ENCODE measurements around the gene ANKRD44. TPM values are rescaled to one million over a fixed set of nuclear protein-coding genes. Genes with fewer than 3 reads are reported as not detected.
A peak's percentile ranks its signal among the peaks of the same experiment; 100 is the strongest.

ANKRD44 gene
- total RNA-seq, 1 experiment from 2014 or later, result 2.4 TPM

GRCh38 chr2:197215748-197216360 lies 94.7 kb downstream of the ANKRD44 start:
- CTCF ChIA-PET, result no interaction called here
- Histone ChIP-seq H3K9me2 (replicated peaks; ENCODE audit: low read length) (no peaks in the 10 kb centered on the region), H3K27ac (ENCODE audit: low read length) (no peak overlapping the region), H3K4me1 (ENCODE audit: insufficient read depth, low read length) (peaks cover 9% of the 10 kb centered on the region), H3F3A (ENCODE audit: low read length, unreplicated experiment) (no peaks in the 10 kb centered on the region), H3K9ac (ENCODE audit: low read length) (no peak overlapping the region), H4K20me1 (ENCODE audit: low read length) (no peaks in the 10 kb centered on the region), H3K36me3 (ENCODE audit: low read depth, low read length) (no peaks in the 10 kb centered on the region), H3K4me2 (ENCODE audit: low read length) (no peak overlapping the region), H2AFZ (ENCODE audit: low read length) (no peak overlapping the region), H3K4me3 (ENCODE audit: low read length) (no peak overlapping the region), H3K27me3 (ENCODE audit: low read length) (no peaks in the 10 kb centered on the region), H3K79me2 (ENCODE audit: low read length) (no peaks in the 10 kb centered on the region), H3K9me3 (ENCODE audit: low read length) (no peaks in the 10 kb centered on the region)
- ATAC-seq, result peak; percentile 55; the same call in 1 of the 2 replicates
- POLR2A ChIA-PET (ENCODE audit: unreplicated experiment), result no interaction called here
- peak; percentile 45 for DNase-seq
- no TSS peak for BruUV-seq (replicated peaks)
- TF ChIP-seq EZH2phosphoT487 (IDR thresholded peaks at IDR 0.05; ENCODE audit: borderline replicate concordance, low read length) (no peak), CTCF (conservative IDR thresholded peaks at IDR 0.05; ENCODE audit: low read depth, low read length) (no peak), EZH2 (IDR thresholded peaks at IDR 0.05; ENCODE audit: low read length, unreplicated experiment) (no peak)
- intact Hi-C loops (cut with micrococcal nuclease), result no loop called here

DNA sequence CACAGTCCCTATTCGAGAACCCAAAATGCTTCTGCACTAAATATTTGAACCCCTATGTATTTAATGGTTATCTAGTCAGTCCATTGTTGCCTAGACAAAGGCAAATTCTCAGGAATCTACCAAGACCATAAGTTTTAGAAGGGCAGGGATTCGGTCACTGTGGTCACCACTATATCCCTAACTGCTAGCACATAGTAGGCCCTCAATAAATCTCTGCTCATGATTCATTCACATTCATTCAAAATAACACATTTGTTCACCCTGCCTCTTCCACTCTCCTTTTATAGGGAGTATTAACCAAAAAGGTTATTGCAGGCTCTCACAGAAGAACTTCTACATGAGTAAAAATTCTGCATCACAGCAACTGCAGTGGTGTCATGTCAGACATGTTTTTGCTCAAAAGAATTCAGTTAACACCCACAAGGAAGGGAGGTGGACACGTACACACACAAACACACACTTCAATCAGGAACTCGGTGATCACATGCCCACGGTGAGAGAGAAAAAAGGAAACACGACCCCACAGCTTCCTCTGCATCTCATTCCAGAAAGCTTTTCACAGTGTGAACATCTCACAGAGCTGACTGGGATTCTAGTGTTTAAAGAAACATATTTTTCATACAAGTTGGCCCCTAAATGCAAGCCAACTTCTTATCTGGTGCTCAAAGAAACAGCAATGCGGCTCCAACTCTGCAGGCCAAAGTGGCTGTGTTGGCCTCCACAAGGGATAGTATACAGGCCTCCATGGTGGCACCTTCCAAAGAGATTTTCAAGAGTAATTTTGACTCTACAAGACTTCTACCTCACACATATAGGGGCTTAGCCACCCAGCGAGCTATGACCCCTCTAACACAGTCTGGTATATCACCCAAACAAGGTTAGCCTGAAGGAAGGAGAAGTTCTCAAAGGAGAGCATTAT lies 98.0 kb downstream of the ANKRD44 start:
- CTCF ChIA-PET, result no interaction called here
- ATAC-seq (no peak), DNase-seq (no peak)
- intact Hi-C loops (cut with micrococcal nuclease), result no loop called here
- TF ChIP-seq CTCF (conservative IDR thresholded peaks at IDR 0.05; ENCODE audit: low read depth, low read length) (no peak), EZH2phosphoT487 (IDR thresholded peaks at IDR 0.05; ENCODE audit: borderline replicate concordance, low read length) (no peak), EZH2 (IDR thresholded peaks at IDR 0.05; ENCODE audit: low read length, unreplicated experiment) (no peak)
- H4K20me1 ChIP-seq (ENCODE audit: low read length), result no peaks in the 10 kb centered on the region
- H3K36me3 ChIP-seq (ENCODE audit: low read depth, low read length), result no peaks in the 10 kb centered on the region
- no peaks in the 10 kb centered on the region for H3K27me3 ChIP-seq (ENCODE audit: low read length)
- no peak overlapping the region for H3K27ac ChIP-seq (ENCODE audit: low read length)
- no TSS peak for BruUV-seq (replicated peaks)
- peaks cover 9% of the 10 kb centered on the region for H3K4me1 ChIP-seq (ENCODE audit: insufficient read depth, low read length)
- H3K4me3 ChIP-seq (ENCODE audit: low read length), result no peak overlapping the region
- no peak overlapping the region for H2AFZ ChIP-seq (ENCODE audit: low read length)
- H3K4me2 ChIP-seq (ENCODE audit: low read length), result no peak overlapping the region
- no peaks in the 10 kb centered on the region for H3K79me2 ChIP-seq (ENCODE audit: low read length)
- no peaks in the 10 kb centered on the region for H3K9me3 ChIP-seq (ENCODE audit: low read length)
- H3F3A ChIP-seq (ENCODE audit: low read length, unreplicated experiment), result no peaks in the 10 kb centered on the region
- POLR2A ChIA-PET (ENCODE audit: unreplicated experiment), result no interaction called here
- H3K9ac ChIP-seq (ENCODE audit: low read length), result no peak overlapping the region
- no peaks in the 10 kb centered on the region for H3K9me2 ChIP-seq (replicated peaks; ENCODE audit: low read length)

- CTCF ChIA-PET, result no interaction called here
- TF ChIP-seq EZH2phosphoT487 (IDR thresholded peaks at IDR 0.05; ENCODE audit: borderline replicate concordance, low read length) (no peak), EZH2 (IDR thresholded peaks at IDR 0.05; ENCODE audit: low read length, unreplicated experiment) (no peak), CTCF (conservative IDR thresholded peaks at IDR 0.05; ENCODE audit: low read depth, low read length) (no peak)
These were observed 98.7 kb downstream of the ANKRD44 start for GRCh38 chr2:197211881-197212342.

More at GRCh38 chr2:197211881-197212342, 98.7 kb downstream of the ANKRD44 start:
- H4K20me1 ChIP-seq (ENCODE audit: low read length), result no peaks in the 10 kb centered on the region
- no peak overlapping the region for H3K4me2 ChIP-seq (ENCODE audit: low read length)
- no peak overlapping the region for H2AFZ ChIP-seq (ENCODE audit: low read length)
- H3K9ac ChIP-seq (ENCODE audit: low read length), result no peak overlapping the region
- H3F3A ChIP-seq (ENCODE audit: low read length, unreplicated experiment), result no peaks in the 10 kb centered on the region
- ATAC-seq (no peak), DNase-seq (no peak)
- H3K4me1 ChIP-seq (ENCODE audit: insufficient read depth, low read length), result peaks cover 9% of the 10 kb centered on the region
- H3K9me3 ChIP-seq (ENCODE audit: low read length), result no peaks in the 10 kb centered on the region
- no peaks in the 10 kb centered on the region for H3K27me3 ChIP-seq (ENCODE audit: low read length)
- no peak overlapping the region for H3K27ac ChIP-seq (ENCODE audit: low read length)
- no peaks in the 10 kb centered on the region for H3K79me2 ChIP-seq (ENCODE audit: low read length)
- H3K36me3 ChIP-seq (ENCODE audit: low read depth, low read length), result no peaks in the 10 kb centered on the region
- intact Hi-C loops (cut with micrococcal nuclease), result no loop called here
- POLR2A ChIA-PET (ENCODE audit: unreplicated experiment), result no interaction called here
- H3K9me2 ChIP-seq (replicated peaks; ENCODE audit: low read length), result no peaks in the 10 kb centered on the region
- H3K4me3 ChIP-seq (ENCODE audit: low read length), result no peak overlapping the region
- no TSS peak for BruUV-seq (replicated peaks)

Measured in PC-3 (cell line).